HG03520 (cell line): Measurements from ENCODE around the gene INTS6.

Source experiments
- ATAC-seq: cut with Tn5 transposase; IDR thresholded peaks from one replicate; pipeline ENCODE4 v1.9.1; 2021; ENCODE audit warnings: mild to moderate bottlenecking, moderate library complexity; ENCODE audit not compliant: unreplicated experiment

The INTS6 gene

GRCh38 chr13:51325837-51326236 lies 127.0 kb downstream of the INTS6 start:
- ATAC-seq = no peak

GRCh38 chr13:51324714-51325420 lies 128.0 kb downstream of the INTS6 start:
- ATAC-seq = no peak

DNA sequence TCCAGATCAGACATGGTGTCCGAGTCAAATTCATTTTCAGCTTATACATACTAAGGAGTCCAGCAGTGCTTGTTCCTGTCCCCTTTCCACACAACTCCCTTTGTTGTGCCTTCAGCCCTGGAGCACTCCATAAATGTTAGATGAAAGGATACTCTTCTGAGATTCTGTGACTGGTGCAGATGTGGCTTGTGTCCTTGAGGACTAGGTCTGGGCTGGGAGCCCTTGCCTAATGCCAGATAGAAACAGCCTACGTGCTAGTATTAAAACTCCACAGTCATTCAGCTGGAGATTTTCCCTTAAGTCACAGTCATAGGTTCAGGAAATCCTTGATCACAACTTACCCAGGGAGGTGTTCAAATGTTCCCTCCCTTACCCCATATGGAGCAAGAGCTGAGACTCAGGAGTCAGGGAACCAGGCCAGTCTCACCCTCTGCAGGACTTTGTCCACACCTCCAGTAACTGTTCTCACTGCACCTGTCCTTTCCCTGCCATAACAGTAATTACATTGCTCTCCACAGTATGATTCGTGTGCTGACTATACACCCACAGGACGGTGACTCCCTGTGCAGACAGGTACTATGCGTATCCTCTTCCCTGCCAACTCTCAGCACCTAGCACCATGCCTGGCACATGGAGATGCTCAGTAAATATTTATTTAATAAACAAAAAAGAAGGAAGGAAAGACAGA lies 128.9 kb downstream of the INTS6 start:
- no peak for ATAC-seq

- ATAC-seq = no peak
These were observed 130.0 kb downstream of the INTS6 start for GRCh38 chr13:51322826-51323225.

DNA sequence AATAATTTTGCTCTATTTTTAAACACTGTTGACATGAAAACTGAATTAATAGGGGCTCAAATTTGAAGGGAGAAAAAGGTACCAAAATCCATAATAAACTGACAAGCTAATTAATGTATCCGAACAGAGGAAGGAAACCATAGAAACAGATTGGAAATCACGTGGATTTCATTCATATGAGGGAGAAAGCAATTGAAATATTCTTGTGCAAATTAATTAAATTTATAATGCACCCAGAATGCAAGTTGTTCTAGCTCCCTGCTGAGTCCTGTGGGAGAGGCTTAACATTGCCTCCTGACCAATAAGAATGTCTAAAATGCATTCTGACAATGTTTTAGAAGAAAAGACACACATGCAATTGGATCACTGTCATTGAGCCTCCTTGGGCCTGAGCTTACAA lies 131.0 kb downstream of the INTS6 start:
- ATAC-seq = no peak

DNA sequence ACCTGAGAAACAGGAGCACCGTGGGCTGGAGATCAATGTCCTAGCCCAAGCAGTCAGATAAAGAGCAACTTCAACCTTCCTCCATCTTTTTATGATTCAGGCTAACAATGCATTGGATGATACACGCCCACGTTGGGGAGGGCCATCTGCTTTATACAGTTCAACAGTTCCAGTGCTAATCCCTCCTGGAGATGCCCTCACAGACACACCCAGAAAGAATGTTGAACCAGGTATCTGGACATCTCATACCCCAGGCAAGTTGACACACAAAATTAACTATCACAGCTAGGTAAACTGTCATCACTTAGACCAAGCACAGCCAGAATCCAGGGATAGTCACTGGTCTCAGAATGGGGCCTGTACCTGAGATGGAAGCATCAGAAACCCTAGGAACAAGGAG lies 134.0 kb downstream of the INTS6 start:
- ATAC-seq = no peak

GRCh38 chr13:51318015-51318414 lies 134.8 kb downstream of the INTS6 start:
- no peak for ATAC-seq

- no peak for ATAC-seq
These were observed 135.6 kb downstream of the INTS6 start for GRCh38 chr13:51317262-51317661.

DNA sequence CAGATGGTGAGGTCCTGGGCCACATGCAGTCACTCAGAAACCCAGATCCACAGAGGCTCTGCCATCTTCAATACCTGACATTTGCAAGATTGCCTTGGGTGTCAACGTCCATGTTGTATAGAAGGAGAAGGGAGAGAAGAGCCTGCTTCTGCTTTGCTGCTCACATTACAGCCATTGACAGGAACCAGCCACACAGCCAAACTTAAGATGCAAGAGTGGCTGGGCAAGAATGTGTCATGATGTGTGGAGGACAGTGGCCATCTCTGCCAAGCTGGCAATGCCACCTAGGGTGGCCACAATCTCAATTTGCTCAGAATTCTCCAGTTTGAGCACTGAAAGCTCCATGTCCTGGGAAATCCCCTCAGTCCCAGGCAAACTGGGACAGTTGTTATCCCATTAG lies 139.2 kb downstream of the INTS6 start:
- no peak for ATAC-seq

DNA sequence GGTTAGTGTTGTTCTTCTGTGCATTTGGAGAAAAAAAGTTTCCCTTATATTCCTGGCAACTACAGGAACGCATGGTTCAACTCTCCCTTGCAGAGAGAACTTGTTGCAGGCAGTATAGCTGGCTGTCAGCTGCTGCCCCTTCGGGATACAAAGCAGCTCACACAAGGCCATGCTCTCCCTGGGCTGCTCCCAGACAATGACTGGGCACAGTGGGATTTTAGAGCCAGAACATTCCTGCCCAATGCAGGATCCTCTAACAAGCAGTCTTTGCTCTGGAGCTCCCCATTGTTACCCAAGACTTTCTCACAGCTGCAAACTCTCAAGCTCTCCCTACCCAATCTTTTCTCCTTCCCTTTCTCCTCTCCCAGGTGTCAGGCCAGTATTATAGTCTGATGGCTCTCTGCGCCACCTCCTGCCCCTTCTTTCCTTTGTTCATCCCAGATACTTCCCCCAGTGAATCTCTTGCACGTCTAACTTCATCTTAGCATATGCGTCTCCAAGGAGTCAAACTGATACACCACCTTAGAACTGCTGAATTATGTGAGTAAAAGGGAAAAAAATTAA lies 140.8 kb downstream of the INTS6 start:
- no peak for ATAC-seq
